Myocyte (in vitro differentiated cells): ENCODE data around the gene SLC27A3. TPM values are rescaled to one million over a fixed set of nuclear protein-coding genes. Genes with fewer than 3 reads are reported as not detected.

Experiments used
- DNase-seq: peaks from one replicate; pipeline ENCODE4 v3.0.0-alpha.2; 2012; ENCODE audit warnings: low read depth
- polyA plus RNA-seq: library from polyadenylated mRNA; unstranded; fragments of >200 nt; gene quantifications from one replicate; pipeline ENCODE4 v1.2.1, GENCODE V29; 2012; ENCODE audit warnings: missing spikeins
- total RNA-seq: library from RNA; depleted of rRNA; stranded (reverse); fragments of >200 nt; gene quantifications from 2 replicates; pipeline ENCODE4 v1.2.3, GENCODE V29; 2014

SLC27A3 gene
- total RNA-seq: 0.29 and 0.42 TPM in 2 replicates
- polyA plus RNA-seq: 1.7 TPM

- no peak for DNase-seq
These were observed at the start of gene SLC27A3 for GRCh38 chr1:153774780-153775457. TSS of gene SLC27A3 (plus strand) at chr1:153775407. CDS start at chr1:153775498, 91 bp downstream.

DNA sequence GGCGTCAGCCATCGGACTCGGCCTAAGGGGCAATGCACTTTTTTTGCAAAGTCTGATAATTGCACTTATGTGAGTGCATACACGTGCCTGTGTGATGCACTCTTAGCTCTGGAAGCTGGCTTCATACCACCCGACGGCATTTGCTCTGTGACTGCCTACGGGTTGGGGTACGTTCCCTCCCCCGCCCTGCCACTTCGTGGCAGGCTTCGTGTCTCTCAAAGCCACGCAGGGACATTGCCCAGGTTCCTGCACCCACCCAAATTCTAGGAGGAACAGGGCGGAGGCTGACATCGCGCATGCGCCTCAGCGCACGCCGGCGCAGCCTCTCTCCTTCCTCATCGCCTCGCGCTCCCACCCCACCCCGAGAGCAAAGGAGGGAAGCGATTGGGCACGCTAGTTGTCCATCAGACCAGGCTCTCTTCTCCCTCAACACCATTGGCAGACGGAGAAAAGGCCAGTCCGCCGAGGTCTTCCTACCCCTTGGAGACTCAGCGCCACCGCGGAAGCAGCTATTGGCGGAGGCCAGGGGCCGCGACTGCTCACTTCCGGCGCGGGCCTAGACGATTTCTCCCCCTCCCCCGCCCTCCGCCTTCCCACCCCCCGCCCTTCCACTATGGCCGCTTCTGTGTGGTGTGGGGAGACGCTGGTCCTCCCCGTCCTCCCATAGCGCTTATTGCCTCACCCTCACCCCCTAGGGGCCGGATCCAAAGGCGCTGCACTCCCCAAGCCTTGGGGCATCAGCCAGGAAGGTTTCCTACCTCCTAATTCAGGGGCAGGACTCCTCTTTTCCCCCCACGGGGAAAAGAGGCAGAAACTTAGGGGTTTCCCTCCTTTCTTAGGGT lies 47.5 kb upstream of the SLC27A3 start, which contains the start of gene INTS3:
Gene INTS3 (plus strand): TSS at position 588 of the 842 bp plus-strand sequence. CDS start 585 bp downstream, outside the sequence.
- peak; percentile 100 for DNase-seq

GRCh38 chr1:153728305-153729066 lies 46.7 kb upstream of the SLC27A3 start:
- DNase-seq: peak; percentile 62

- DNase-seq: no peak
These were observed 44.7 kb upstream of the SLC27A3 start for GRCh38 chr1:153730468-153730988.

DNA sequence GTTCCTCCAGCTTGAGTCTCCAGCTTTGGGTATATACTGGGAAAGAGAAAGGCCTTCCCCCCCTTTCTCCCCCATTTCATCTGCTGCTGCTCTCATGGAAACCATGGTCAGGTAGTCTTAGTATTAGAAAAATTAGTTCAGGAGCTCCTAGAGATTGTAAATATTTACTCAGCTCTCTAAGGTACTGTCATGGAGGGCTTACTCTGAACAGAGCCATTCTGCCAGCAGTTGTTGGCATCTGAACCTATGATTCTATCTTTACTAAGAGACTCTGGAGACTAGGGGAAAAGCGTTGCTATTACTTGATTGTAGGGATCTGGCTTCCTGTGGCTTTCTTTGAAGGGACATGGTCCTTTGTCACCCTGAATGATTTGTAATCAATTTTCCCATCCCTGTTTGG lies 41.2 kb upstream of the SLC27A3 start:
- DNase-seq: no peak

GRCh38 chr1:153734396-153735089 lies 40.7 kb upstream of the SLC27A3 start:
- DNase-seq: no peak

- DNase-seq: no peak
These were observed 40.2 kb upstream of the SLC27A3 start for GRCh38 chr1:153735090-153735420.

- DNase-seq: no peak
These were observed 33.2 kb upstream of the SLC27A3 start for GRCh38 chr1:153741986-153742385.

DNA sequence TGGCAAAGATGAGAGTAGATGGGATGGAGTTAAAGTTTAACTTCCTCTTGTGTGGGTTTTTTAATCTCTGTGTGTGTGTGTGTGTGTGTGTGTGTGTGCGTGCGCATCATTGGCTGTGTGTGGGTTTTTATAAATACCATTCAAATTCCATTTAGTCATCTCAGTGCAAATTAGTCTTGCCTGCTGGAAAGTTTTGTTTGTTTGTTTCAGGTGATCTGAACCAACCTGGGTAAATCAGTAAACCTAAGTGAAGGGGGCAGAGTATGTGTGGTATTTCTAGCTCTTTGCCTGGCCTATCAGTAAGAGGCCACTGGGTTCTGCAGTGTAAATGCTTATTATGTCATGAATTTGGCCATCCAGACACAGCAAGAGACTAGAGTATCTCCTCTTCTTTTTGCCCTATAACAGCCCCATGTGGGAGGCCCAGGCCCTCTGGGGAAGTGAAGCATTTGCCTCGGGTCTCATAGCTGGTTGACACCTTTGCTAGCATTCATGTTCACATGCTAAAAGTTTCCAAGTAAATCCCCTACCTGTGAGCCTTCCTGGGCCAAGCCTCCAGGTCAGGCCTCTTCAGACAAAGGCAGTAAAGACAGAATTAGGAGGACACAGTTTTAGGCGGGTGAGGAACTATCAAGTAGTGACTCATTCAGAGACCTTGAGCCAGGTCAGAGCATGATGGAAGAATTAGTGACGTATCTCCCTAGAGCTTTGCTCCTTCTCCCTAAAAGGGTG lies 32.6 kb upstream of the SLC27A3 start:
- peak; percentile 19 for DNase-seq

DNA sequence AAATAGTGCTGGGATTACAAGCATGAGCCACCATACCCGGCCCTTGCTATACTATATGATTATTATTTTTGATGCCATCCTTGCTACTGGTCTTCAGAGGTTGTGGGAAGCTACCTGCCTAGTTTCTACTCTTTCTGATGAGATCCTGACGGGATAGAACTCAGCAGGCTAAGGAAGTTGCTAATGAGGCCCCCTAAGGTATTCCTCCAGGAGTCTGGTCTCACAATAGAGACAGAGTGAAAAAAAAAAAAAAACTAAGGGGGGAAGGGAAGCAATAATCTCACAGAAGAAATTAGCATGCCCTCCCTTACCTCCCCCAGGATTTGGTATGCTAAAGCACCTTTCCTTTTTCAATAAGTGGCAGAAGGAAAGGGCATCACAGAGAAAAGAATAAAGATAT lies 29.8 kb upstream of the SLC27A3 start:
- DNase-seq: no peak

- DNase-seq: no peak
These were observed 29.0 kb upstream of the SLC27A3 start for GRCh38 chr1:153746174-153746573.

DNA sequence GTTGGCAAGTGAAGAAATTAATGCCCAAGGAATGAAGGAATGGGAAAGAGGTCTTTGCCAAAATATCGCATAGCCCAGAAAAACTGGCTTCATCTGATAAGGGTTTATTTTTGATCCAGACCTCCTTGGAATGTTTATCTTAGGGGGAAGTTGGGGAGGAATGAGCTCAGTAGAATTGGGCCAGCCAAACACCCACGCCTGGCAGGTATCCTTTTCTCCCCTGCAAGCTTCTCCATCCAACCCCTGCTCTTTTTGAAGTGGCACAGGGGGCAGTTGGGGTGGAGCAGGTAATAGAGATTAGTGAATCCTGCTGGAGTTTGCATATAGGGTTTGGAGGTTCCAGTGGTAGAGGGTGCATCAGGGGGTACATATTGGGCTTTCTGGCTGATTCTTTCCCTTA lies 26.3 kb upstream of the SLC27A3 start:
- no peak for DNase-seq

DNA sequence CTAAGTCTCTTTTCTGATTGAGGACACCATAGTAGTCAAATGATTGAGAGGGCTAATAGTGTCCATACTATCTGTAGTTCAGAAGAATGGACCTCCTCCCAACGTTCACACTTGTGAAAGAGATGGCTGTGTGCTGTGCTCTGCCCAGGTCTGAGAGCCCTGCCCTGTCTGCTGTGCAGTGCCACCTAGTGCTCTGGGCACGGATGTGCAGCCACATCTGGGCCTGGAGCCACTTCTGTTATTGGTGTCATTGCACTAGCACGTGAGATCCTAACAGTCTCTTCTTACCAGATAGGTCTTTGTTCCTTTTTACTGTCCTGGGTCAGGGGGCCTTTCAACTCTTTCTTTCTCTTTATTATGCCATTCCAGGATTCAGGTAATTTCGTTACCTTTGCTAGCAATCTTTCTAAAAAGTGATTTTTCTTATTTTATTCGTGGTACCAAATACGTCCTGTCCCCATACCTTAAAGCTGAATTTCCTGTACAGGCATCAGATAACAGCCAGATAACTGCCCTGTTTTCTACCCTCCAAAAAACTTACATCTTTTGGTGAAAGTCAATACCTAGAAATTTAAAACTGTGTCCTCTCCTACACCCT lies 25.7 kb upstream of the SLC27A3 start:
- DNase-seq: peak; percentile 82

DNA sequence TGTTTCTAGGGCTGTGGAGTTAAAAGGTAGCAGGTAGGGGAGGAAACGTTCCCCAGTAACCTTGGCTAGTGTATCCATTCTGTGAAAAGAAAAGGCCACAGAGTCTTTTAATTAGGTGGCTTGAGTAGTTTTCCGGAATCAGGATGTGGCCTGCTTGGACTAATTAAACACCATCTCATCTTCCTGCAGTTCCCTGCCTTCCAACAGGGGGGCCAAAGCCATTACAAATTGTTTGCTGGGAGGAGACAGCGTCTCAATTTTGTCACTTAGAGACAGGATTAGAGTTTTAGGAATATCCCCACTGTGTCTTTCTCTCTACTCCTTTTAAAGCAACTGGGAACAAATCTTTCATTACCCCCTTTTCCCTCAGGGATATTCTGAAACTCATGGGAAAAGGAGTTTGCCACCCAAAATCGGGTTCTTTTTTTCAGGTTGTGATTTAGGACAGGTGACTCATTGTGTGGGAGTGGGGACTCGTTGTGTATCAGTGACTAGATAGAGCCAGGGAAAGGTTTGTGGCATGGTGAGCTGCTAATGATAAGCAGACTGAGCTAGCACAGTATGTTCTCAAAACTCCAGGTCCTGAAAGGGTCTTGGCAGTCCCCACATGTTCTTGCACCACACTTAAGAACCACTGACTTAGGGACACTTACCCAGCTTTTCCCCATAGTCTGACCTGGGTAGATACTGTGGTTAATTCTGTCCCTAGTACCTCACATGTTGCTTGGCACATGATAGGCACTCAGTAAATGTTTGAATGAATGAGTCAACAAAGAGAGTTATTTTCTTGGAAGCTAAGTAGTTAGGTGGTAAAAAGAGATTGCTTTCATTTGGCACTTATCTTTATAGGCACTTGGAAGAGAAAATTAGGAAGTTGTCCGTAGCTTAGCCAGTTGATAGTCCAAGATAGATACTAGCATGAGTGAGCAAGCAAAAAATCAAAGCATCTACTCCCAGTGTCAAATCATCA lies 24.9 kb upstream of the SLC27A3 start:
- no peak for DNase-seq

GRCh38 chr1:153752072-153752471 lies 23.1 kb upstream of the SLC27A3 start:
- no peak for DNase-seq

DNA sequence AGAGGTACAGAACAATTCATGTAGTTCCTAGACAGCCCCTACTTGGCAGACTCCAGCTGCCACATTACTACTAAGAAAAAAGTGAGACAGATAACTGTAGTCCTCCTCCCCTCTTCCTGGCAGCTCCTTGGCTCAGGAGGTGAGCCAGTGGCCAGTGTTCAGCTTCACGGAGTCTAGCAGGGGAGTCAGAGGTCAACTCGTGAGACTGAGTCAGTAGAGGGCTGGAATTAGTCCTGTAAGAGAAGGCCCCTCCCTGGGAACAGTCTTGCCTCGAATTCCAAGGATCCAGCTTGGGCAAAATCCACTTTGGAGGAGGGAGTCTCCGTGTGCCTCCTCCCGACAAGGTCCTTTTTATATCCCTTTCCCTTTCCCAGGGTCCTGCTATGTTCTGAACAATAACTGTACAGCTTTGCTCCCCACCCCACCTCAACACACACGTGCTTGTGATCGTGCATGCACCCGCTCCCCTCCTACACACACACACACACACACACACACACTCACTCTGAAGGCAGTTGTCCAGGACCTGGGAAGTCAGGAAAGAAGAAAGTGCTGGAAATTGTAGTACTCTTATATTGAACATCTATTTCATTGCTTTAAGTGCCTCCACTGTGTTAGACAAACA lies 22.5 kb upstream of the SLC27A3 start:
- DNase-seq: no peak

GRCh38 chr1:153754266-153754665 lies 20.9 kb upstream of the SLC27A3 start:
- no peak for DNase-seq

GRCh38 chr1:153760440-153760839 lies 14.8 kb upstream of the SLC27A3 start:
- DNase-seq: no peak
